ENCODE results near the gene KCNQ1.

The KCNQ1 gene

DNA sequence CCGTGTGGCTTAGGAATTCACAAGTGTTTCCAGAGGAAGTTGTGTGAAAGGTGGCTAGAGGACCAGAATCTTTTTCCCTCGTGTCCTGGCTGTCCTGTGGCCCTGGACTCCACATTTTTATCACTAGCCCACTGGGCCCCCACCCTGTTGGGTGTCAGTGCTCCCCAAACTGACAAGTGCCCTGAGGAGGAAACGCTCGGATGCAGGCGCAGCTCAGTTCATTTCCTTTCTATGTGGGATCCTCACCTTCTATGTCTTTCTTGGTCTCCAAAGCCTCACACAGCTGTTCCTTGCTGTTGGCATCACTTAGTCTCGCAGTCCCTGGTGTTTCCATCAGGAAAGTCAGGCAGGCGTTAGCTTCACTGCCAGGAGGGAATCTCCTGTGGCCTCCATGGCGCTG is 323.0 kb downstream of the KCNQ1 start:
- TF ChIP-seq, protein P1, sequence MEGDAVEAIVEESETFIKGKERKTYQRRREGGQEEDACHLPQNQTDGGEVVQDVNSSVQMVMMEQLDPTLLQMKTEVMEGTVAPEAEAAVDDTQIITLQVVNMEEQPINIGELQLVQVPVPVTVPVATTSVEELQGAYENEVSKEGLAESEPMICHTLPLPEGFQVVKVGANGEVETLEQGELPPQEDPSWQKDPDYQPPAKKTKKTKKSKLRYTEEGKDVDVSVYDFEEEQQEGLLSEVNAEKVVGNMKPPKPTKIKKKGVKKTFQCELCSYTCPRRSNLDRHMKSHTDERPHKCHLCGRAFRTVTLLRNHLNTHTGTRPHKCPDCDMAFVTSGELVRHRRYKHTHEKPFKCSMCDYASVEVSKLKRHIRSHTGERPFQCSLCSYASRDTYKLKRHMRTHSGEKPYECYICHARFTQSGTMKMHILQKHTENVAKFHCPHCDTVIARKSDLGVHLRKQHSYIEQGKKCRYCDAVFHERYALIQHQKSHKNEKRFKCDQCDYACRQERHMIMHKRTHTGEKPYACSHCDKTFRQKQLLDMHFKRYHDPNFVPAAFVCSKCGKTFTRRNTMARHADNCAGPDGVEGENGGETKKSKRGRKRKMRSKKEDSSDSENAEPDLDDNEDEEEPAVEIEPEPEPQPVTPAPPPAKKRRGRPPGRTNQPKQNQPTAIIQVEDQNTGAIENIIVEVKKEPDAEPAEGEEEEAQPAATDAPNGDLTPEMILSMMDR (IDR thresholded peaks at IDR 0.05; ENCODE audit: low read depth, low read length), result no peak
- DNase-seq, result no peak
- no peak overlapping the region for H3K4me3 ChIP-seq (ENCODE audit: low read depth, low read length)
- no peaks in the 10 kb centered on the region for H3K36me3 ChIP-seq
- no peaks in the 10 kb centered on the region for H3K27me3 ChIP-seq
- H3K4me1 ChIP-seq, result no peaks in the 10 kb centered on the region
- H3K9me3 ChIP-seq, result no peaks in the 10 kb centered on the region

GRCh38 chr11:2768471-2769408 is 323.9 kb downstream of the KCNQ1 start:
- no peak overlapping the region for H3K4me3 ChIP-seq (ENCODE audit: low read depth, low read length)
- TF ChIP-seq, protein P1 (IDR thresholded peaks at IDR 0.05; ENCODE audit: low read depth, low read length), result no peak
- no peak for DNase-seq
- no peaks in the 10 kb centered on the region for H3K27me3 ChIP-seq
- H3K36me3 ChIP-seq, result no peaks in the 10 kb centered on the region
- H3K9me3 ChIP-seq, result no peaks in the 10 kb centered on the region
- no peaks in the 10 kb centered on the region for H3K4me1 ChIP-seq

GRCh38 chr11:2769409-2770095 is 324.7 kb downstream of the KCNQ1 start:
- DNase-seq, result no peak
- no peaks in the 10 kb centered on the region for H3K36me3 ChIP-seq
- H3K27me3 ChIP-seq, result no peaks in the 10 kb centered on the region
- H3K9me3 ChIP-seq, result no peaks in the 10 kb centered on the region
- H3K4me1 ChIP-seq, result no peaks in the 10 kb centered on the region
- TF ChIP-seq, protein P1 (IDR thresholded peaks at IDR 0.05; ENCODE audit: low read depth, low read length), result no peak
- H3K4me3 ChIP-seq (ENCODE audit: low read depth, low read length), result no peak overlapping the region

- TF ChIP-seq, protein P1 (IDR thresholded peaks at IDR 0.05; ENCODE audit: low read depth, low read length), result no peak
- DNase-seq, result no peak
- H3K36me3 ChIP-seq, result no peaks in the 10 kb centered on the region
- no peaks in the 10 kb centered on the region for H3K9me3 ChIP-seq
- no peaks in the 10 kb centered on the region for H3K4me1 ChIP-seq
- no peaks in the 10 kb centered on the region for H3K27me3 ChIP-seq
- H3K4me3 ChIP-seq (ENCODE audit: low read depth, low read length), result no peak overlapping the region
These were observed 325.4 kb downstream of the KCNQ1 start for GRCh38 chr11:2770096-2770751.

DNA sequence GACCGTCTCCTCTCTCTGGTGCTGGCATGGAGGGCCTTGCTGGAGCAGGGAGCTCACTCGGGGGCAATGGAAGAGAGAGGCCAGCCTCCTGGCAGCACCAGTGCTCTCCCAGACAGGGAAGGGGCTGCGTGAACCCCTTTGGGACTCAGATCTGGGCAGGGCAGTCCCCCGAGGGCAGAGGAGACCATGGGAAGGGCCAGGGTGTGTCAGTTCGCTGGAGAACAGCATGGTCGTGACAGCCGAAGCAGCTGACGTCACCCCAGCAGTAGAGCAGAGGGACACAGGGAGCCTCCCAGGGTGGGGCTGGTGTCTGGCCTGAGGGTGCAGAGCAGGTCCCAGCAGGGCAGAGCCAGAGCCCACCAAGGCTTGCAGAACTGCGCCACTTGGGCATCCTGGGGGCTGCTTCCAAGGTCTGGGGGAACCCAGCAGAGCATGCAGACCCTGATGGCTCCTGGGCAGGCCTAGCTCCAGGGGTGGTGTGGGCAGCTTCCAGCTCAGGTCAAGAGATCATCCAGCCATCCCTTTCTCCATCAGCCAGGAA is 326.0 kb downstream of the KCNQ1 start:
- H3K27me3 ChIP-seq, result no peaks in the 10 kb centered on the region
- no peak overlapping the region for H3K4me3 ChIP-seq (ENCODE audit: low read depth, low read length)
- no peaks in the 10 kb centered on the region for H3K36me3 ChIP-seq
- no peaks in the 10 kb centered on the region for H3K9me3 ChIP-seq
- no peaks in the 10 kb centered on the region for H3K4me1 ChIP-seq
- TF ChIP-seq, protein P1 (IDR thresholded peaks at IDR 0.05; ENCODE audit: low read depth, low read length), result no peak
- DNase-seq, result no peak

Measured in BE2C (cell line).